Kidney (tissue), 14 donors: ENCODE data around the gene MGA. TPM values are rescaled to one million over a fixed set of nuclear protein-coding genes. Genes with fewer than 3 reads are reported as not detected.

Source experiments
- DNase-seq, 5 donors: peaks; one replicate each; pipeline ENCODE4 v3.0.0-alpha.2; 2013 to 2020
- FAIRE-seq: peaks from 2 replicates; lab custom pipeline; 2012; peaks lifted over from hg19 to GRCh38; lab: Jason Lieb, UNC
- H3K27ac ChIP-seq, 2 donors: one replicate each; pipeline ENCODE4 v1.7.0; 2013; ENCODE audit warnings: low read depth in 2 of 2, low read length in 2 of 2, inconsistent platforms in 1 of 2
- H3K27me3 ChIP-seq: one replicate; pipeline ENCODE4 v1.7.1; 2013; ENCODE audit warnings: low read length, inconsistent platforms; ENCODE audit not compliant: control insufficient read depth, insufficient read depth
- H3K36me3 ChIP-seq, 3 donors: one replicate each; pipeline versions ENCODE4 v1.7.0 to v1.7.1; 2013; ENCODE audit warnings: low read length in 3 of 3, control low read depth in 1 of 3, inconsistent platforms in 1 of 3; ENCODE audit not compliant: insufficient read depth in 3 of 3, control insufficient read depth in 2 of 3
- H3K4me1 ChIP-seq, 3 donors: one replicate each; pipeline versions ENCODE4 v1.7.0 to v1.7.1; 2013; ENCODE audit warnings: low read length in 3 of 3, inconsistent platforms in 1 of 3, low read depth in 1 of 3; ENCODE audit not compliant: control insufficient read depth in 2 of 3, insufficient read depth in 2 of 3
- H3K4me3 ChIP-seq, 3 donors: one replicate each; pipeline versions ENCODE4 v1.7.0 to v1.8.1; 2013; ENCODE audit warnings: low read length in 3 of 3, control low read depth in 1 of 3, inconsistent platforms in 1 of 3
- H3K9ac ChIP-seq, 3 donors: one replicate each; pipeline versions ENCODE4 v1.7.0 to v1.7.1; 2013; ENCODE audit warnings: low read length in 3 of 3, control low read depth in 1 of 3, inconsistent platforms in 1 of 3
- H3K9me3 ChIP-seq, 3 donors: one replicate each; pipeline versions ENCODE4 v1.7.0 to v1.7.1; 2013; ENCODE audit warnings: low read length in 3 of 3, control low read depth in 1 of 3, inconsistent platforms in 1 of 3; ENCODE audit not compliant: control insufficient read depth in 2 of 3, insufficient read depth in 1 of 3
- CTCF ChIP-seq: IDR thresholded peaks from 3 replicates; pipeline ENCODE4 v1.5.1; 2012; ENCODE audit warnings: mild to moderate bottlenecking, moderate library complexity, borderline replicate concordance; ENCODE audit not compliant: insufficient read depth; ENCODE audit errors: extremely low read depth
- intact Hi-C: fragments of 100-400 bp; cut with DNase I; formaldehyde crosslinking; loops from one replicate; pipeline ENCODE4 v1.11.1; 2022
- polyA plus RNA-seq: library from polyadenylated mRNA; stranded (reverse); fragments of 350-450 nt; fragmentation: Illumina TruSeq; extraction: RNeasy Lipid Tissue Mini Kit (QIAGEN cat#74804); gene quantifications from one replicate; pipeline ENCODE4 v1.2.3, GENCODE V29; 2014; ENCODE audit warnings: low read depth, low replicate concordance; ENCODE audit not compliant: insufficient read depth
- total RNA-seq: library from RNA; stranded (reverse); fragmentation: NEBNext Ultra II Directional; extraction: Animal tissue kit (Norgen Biotek cat#: 25700); gene quantifications from one replicate; pipeline ENCODE4 v1.2.1, GENCODE V29; 2021
- donor health status: control.
- donor health status: control.
- donor health status: control.
- donor health status: control.
- donor health status: control.
- donor health status: DM: yes; HTN: yes; CAD: no.
- donor health status: Normal renal cell carcinoma (clear cell type).

Gene MGA
- total and polyA plus RNA-seq, 2 donors from 2014 or later, result 1.9 to 40.1 TPM

DNA sequence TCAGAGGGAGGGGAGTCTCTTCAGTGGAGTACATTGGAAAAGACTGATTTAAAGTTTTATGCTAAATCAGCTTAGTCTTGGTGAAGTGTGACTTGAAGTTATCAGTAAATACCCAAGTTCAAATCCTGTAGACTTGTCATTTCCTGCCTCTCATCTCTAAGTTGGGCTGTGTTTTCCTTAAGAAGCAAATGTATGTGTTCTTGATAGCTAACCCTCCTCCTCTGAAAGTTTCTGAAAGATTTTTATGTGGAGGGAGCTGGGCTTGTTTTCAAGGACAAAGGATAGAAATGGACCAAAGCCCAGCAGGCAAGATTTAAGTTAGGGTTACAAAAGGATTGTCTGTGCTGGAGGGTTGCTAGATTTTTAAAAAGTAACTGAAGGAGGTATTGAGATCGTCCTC is 118.3 kb downstream of the MGA start:
- FAIRE-seq (no peak), DNase-seq (no peak)
- no peak overlapping the region for H3K9ac ChIP-seq
- intact Hi-C loops, result no loop called here
- no peaks in the 10 kb centered on the region for H3K9me3 ChIP-seq
- no peak overlapping the region for H3K4me3 ChIP-seq
- no peak overlapping the region for H3K27ac ChIP-seq
- peaks cover 1 to 25% (median 5%) of the 10 kb centered on the region in 3 donors for H3K4me1 ChIP-seq
- no peaks in the 10 kb centered on the region for H3K36me3 ChIP-seq
- no peak for TF ChIP-seq CTCF
- no peaks in the 10 kb centered on the region for H3K27me3 ChIP-seq

- no peak for DNase-seq
- no peak for FAIRE-seq
- no peak overlapping the region for H3K27ac ChIP-seq
- TF ChIP-seq CTCF, result no peak
- H3K4me1 ChIP-seq, result peaks cover 0 to 20% (median 5%) of the 10 kb centered on the region in 3 donors
- no peaks in the 10 kb centered on the region for H3K27me3 ChIP-seq
- no peak overlapping the region for H3K9ac ChIP-seq
- intact Hi-C loops, result no loop called here
- H3K4me3 ChIP-seq, result no peak overlapping the region
- H3K9me3 ChIP-seq, result no peaks in the 10 kb centered on the region
- H3K36me3 ChIP-seq, result no peaks in the 10 kb centered on the region
Observed at GRCh38 chr15:41779662-41780157, 119.5 kb downstream of the MGA start.

DNA sequence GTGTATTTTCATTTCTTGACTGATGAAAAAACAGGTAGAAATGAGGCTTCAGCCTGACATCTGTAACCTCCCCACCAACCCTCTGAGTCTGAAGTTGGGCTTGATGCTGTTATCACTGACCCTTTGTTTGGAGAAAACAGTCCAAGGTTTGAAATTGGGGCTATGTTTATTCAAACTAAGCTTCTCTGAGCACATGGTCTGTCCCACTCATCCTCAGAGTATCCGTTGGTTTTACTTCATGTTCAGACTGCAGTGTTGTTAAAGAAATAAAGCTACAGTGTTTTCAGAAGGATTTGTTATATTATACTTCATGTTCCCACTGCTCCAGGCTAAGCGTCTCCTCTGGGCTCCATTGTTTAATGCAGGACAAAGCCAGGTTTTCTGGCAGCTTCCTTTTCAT is 120.1 kb downstream of the MGA start:
- H3K9ac ChIP-seq, result no peak overlapping the region
- FAIRE-seq (no peak), DNase-seq (no peak)
- H3K27me3 ChIP-seq, result no peaks in the 10 kb centered on the region
- no peak overlapping the region for H3K27ac ChIP-seq
- no peak overlapping the region for H3K4me3 ChIP-seq
- intact Hi-C loops, result no loop called here
- H3K36me3 ChIP-seq, result no peaks in the 10 kb centered on the region
- no peaks in the 10 kb centered on the region for H3K9me3 ChIP-seq
- TF ChIP-seq CTCF, result no peak
- peaks cover 0 to 15% (median 4%) of the 10 kb centered on the region in 3 donors for H3K4me1 ChIP-seq

- Histone ChIP-seq H3K9me3 (no peaks in the 10 kb centered on the region), H3K9ac (no peak overlapping the region), H3K4me1 (peaks cover 0 to 10% (median 0%) of the 10 kb centered on the region in 3 donors), H3K27me3 (no peaks in the 10 kb centered on the region), H3K36me3 (no peaks in the 10 kb centered on the region), H3K27ac (no peak overlapping the region), H3K4me3 (no peak overlapping the region)
- no peak for FAIRE-seq
- TF ChIP-seq CTCF, result no peak
- DNase-seq, result no peak
- intact Hi-C loops, result no loop called here
Observed at GRCh38 chr15:41780727-41781126, 120.5 kb downstream of the MGA start.
